HG03175 (cell line): Measurements from ENCODE around the gene POMGNT2.
"Not testable (repeated sequence)": the region's sequence is repeated elsewhere in the genome, so short reads cannot be mapped to it uniquely, and the experiment has no call there.

Experiments
- ATAC-seq: cut with Tn5 transposase; IDR thresholded peaks from one replicate; pipeline ENCODE4 v1.9.1; 2021; ENCODE audit warnings: mild to moderate bottlenecking, moderate library complexity; ENCODE audit not compliant: unreplicated experiment

Gene POMGNT2

DNA sequence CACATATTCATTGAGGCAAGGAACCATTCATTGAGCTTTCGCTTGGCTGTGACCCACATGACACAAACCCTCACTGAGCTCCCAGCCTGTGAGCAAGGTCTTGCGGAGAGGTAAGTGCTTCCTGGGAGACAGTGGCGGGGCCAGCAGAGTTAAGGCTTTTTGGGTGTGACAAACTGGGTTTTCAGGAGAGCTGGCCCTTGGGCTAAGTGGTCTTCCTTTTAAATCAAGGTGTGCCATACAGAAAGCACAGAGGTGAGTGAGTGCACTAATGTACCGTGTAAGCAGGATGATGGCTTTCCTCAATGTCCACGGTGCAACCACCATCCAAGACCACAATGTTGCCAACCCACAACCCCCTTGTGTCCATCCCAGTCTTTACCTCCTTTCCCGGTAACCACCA, 28.6 kb downstream of the POMGNT2 start:
- ATAC-seq: no peak

GRCh38 chr3:43076857-43077256, 29.0 kb downstream of the POMGNT2 start:
- no peak for ATAC-seq

DNA sequence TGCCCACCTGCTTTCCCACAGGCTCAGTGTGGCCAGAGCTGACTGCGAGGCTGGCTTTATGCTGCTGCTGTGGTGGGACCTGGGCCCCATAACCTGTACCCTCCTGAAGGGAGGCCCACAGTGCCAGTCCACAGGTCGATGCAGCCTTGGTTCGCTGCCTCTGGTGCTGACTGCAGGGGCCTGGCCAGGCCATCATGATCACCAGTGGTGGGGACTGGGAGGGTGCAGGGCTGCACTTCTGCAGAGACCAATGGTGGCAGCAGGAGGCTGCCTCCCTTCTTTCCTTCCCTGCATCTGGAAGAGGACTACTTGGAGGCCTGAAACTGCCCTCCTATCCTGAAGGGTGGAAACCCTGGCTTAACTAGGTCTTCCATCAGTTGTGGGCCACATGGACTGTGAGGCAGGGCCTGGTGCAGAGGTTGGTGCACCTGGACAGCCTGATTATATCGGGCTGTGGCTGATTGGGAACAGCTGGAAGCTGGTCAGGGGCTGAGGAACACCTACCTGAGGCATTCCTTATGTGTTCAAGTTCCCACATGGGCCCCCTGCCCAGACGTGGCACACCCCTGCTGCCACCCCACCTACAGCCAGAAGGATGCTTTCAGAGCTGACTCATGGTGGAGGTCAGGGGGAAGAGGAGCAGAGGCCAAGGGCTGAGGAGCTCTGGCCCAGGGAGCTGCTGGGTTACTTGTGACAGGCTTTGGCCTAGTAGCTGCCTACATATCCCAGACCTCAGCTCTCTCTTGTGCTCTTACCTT, 29.8 kb downstream of the POMGNT2 start:
- ATAC-seq: no peak

GRCh38 chr3:43074901-43075689, 30.8 kb downstream of the POMGNT2 start:
- ATAC-seq: no peak

- ATAC-seq: no peak
Observed at GRCh38 chr3:43074482-43074881, 31.4 kb downstream of the POMGNT2 start.

- ATAC-seq: no peak
Observed at GRCh38 chr3:43073836-43074220, 32.1 kb downstream of the POMGNT2 start.

DNA sequence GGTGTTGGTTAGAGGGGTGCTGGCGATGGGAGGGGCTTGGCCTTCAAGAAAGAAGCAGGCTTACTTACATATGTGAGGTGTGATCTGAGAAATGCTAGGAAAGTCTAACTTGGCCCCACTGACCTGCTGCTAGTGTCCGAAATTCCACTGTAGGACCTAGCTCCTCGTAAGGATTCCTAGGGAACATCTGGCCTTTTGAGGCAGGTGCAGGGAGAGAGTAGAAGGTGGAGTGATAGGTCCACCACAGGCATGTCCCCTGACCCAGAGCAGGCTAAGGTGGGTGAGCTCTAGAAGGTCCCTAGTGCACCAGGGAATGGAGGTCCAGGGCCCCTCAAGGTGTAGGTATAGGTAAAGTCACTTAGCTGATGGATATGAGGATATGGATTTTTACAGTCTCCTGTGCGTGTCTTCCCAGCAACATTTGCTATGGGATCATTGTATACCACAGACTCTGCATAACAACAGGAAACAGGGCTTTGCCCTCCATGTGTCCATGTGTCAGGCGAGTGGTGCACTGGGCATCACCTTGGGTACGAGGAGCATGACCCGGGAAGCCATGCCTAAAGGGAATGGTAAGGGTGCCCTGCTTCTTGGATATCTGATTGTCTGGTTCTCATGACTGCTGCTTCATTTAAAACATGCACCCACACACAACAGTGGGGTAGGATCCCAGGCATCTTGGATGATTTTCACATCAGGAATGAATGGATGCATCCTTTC, 32.6 kb downstream of the POMGNT2 start:
- no peak for ATAC-seq

DNA sequence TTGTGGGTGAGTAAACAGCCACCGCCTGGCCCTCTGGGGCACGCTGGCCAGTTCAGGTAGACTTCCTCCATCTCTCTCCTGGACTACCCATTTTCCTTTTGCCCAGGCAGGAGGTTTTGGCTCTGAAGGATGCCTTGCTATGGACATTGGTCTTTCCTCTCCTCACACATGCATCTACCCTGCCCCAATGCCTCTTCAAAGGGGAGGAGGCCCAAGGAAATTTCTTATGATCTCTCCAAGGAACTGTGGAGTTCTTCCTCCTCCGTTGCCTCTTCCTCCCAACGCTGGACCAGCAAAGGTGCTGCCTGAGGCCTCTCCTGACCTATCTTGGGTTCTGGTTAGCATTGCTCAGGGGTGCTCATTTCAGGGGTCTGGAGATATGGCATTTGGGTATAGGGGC, 33.5 kb downstream of the POMGNT2 start:
- no peak for ATAC-seq

DNA sequence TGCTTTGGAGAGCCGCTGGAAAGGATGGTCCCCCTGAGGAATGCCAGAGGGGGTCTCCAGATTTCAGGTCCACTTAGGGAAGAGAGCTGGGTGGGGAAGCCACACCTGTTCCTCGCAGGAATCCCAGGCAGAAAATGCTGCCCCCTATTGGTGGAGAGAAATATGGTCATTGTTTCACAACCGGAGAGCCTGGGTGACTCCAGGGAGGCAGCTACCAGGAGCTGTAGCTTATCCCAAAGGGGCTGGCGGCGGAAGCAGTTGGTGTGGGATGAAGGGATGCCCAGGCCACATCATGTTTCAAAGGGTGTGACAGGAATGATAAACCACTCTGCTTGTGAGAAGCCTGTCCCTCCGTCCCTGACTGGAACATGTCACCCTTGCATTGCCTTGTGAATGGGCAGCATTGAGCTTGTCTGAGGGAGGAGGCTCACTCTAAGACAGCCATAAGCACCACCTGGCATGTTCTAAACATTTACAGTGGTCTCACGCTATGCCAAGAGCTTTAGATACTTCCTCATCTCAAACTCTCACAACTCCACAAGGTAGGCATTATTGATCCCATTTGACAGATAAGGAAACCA, 34.5 kb downstream of the POMGNT2 start:
- ATAC-seq: no peak

DNA sequence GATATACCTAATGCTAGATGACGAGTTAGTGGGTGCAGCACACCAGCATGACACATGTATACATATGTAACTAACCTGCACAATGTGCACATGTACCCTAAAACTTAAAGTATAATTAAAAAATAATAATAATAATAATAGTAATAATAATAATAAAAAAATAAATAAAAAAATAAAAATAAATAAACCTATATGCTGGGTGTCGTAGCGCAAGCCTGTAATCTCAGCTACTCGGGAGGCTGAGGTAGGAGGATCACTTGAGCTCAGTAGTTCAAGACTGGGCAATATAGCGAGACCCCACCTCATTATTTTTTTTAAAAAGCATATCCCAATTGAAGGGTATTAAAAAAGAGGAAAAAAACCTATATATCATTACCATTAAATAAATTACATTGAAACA, 35.2 kb downstream of the POMGNT2 start:
- not testable (repeated sequence) for ATAC-seq

DNA sequence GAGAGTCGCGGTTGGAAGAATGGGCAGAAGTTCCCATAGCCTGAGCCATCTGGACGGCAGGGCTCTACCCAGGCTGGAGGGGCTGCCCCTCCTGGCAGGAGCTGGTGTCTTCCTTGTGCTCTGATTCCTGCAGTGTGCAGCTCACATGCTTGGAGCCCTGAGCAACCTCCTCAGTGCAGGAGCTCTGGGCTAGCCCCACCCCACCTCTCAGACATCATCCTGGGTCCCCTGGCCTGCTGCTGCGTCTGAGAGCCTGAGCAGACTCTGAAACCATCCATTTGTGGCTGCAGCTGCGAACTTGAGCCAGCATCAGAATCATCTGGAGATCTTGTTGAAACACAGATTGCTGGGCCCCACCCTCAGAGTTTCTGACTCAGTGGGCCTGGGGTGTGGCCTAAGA, 42.8 kb downstream of the POMGNT2 start:
- no peak for ATAC-seq

GRCh38 chr3:43062564-43063040, 43.3 kb downstream of the POMGNT2 start:
- ATAC-seq: no peak

DNA sequence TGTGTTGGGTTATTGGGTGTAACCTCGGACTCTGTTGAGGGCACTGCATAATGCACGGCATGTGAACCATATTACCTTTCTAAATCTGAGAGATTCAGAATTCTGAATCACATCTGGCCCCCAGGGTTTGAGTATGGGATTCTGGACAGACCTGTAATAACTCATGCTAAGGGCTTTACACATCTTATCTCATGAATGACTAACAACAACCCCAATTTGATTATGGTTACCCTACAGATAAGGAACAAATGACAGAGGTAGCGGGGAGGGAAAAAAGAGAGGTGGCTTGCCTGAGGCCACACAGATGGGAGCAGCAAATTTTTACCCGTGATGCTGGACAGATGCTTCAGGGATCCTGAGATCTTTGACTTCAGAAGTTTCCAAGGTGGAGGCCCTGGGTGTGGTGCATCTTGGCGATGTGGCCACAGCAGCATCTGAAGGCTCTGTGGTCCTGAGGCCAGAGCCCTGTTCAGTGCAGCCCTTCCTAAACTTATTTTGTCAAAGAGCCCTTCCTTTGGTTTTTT, 43.8 kb downstream of the POMGNT2 start:
- ATAC-seq: no peak

DNA sequence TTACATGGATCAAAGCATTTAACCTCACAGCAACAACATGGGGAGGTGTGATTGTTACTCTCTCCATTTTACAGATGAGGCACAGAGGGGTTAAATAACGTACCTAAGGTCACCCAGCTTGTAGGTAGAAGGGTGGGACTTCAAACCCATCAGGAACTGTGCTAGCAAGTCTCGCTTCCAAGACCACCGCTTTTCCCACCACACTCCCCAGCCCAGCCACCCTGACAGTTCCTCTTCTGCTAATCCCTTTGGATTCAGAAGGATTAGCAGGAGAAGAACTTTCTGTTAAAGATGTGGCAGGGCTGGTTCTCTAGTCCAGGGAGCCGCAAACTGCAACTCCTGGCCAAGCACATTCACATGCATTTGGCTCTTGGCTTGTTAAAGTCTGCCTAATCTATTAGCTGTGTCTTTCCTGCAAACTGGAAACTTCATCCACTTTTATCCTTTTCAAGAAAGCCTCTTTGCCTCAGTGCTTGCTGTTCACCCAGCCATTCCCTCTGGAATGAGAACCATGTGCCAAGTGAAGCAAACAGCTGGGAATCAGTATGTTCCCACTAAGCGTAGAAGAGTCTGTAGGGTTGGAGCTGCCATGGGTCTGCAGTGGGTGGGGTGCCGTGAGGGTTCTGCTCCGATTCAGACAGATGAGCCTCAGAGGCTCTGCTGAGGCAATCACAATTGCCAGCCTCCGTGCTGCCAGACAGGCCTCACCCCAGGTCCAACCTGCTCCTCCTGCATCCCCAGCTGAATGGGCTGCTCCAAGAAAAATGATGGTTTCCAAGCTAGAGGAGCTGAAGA, 44.6 kb downstream of the POMGNT2 start:
- no peak for ATAC-seq

- ATAC-seq: no peak
Observed at GRCh38 chr3:43059456-43059855, 46.4 kb downstream of the POMGNT2 start.

- ATAC-seq: no peak
Observed at GRCh38 chr3:43055806-43056770, 49.8 kb downstream of the POMGNT2 start.

DNA sequence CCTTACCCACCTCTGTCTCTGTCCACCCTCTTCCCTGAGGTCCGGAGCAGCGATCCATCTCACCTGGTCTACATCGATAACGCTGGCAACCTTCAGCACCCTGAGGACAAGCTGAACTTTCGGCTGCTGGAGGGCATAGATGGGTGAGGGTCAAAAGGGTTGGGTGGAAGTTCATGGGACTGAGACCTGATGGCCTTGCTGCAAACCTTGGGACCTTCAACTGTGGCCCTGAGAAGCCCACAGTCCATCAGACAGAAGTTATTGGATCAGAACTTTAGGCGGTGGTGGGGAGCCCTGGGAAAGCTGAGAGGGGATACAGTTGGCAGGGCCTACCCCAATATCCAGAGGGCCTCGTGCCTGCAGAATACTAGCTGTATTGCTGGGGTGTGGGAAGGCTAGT, 50.5 kb downstream of the POMGNT2 start:
- no peak for ATAC-seq

DNA sequence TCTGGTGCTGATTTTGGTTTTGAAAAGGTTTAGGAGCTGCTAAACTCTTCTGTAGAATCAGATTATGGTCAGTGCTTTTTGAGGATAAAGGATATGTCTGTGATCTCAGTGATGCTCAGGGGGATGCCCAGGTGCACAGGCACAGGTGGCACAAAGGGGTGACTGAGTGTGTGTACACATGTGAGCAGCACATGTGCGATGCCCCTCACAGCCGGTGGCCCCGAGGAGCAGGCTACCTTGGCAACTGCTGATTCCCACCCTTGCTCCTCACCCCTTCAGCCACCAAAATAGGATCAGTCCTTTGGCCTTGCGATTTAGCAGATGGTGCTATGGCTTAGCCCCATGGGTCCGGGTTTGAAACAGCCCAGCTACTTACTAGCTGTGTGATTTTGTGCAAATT, 51.1 kb downstream of the POMGNT2 start:
- ATAC-seq: no peak

DNA sequence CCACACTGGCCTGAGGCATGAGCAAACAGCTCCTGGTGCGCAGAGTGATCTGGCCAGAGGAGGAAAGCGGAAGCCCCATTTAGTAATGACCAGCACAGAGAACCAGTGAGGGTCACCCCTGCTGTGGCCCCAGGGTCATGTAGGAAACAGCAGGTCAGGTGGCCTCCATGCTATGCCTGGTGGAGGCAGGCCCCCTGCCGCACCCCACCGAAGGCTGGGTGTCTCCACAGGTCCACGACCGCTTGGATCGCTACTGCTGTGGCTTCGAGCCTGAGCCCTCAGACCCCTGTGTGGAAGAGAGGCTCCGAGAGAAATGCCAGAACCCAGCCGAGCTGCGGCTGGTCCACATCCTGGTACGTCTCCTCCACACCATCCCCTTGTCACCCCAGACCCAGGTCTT, 52.6 kb downstream of the POMGNT2 start:
- ATAC-seq: no peak
